ENCODE measurements around the gene KDM4D. TPM values are rescaled to one million over a fixed set of nuclear protein-coding genes. Genes with fewer than 3 reads are reported as not detected.

The KDM4D gene
- total RNA-seq, 1 donor from 2014 or later, result 1.1 TPM

GRCh38 chr11:94934846-94935245 is 38.7 kb upstream of the KDM4D start:
- Mint-ChIP-seq H3K27me3 (ENCODE audit: insufficient read depth) (peaks cover 11% of the 10 kb centered on the region), H3K4me3 (no peak overlapping the region)

GRCh38 chr11:94938095-94939055 is 35.1 kb upstream of the KDM4D start:
- H3K4me1 Mint-ChIP-seq (ENCODE audit: low read depth), result peaks cover 12% of the 10 kb centered on the region

More at GRCh38 chr11:94934846-94935245, 38.7 kb upstream of the KDM4D start:
- intact Hi-C loops (cut with micrococcal nuclease), result no loop called here
- H3K4me1 Mint-ChIP-seq (ENCODE audit: low read depth), result peaks cover 12% of the 10 kb centered on the region
- H3K27ac Mint-ChIP-seq, result no peak overlapping the region
- H3K36me3 Mint-ChIP-seq (ENCODE audit: low read depth), result no peaks in the 10 kb centered on the region
- no peak for DNase-seq (ENCODE audit: low spot score)
- H3K9me3 Mint-ChIP-seq, result peaks cover 4% of the 10 kb centered on the region

GRCh38 chr11:94939346-94939745 is 34.2 kb upstream of the KDM4D start:
- Mint-ChIP-seq H3K36me3 (ENCODE audit: low read depth) (no peaks in the 10 kb centered on the region), H3K4me1 (ENCODE audit: low read depth) (peaks cover 9% of the 10 kb centered on the region), H3K27me3 (ENCODE audit: insufficient read depth) (peaks cover 16% of the 10 kb centered on the region), H3K9me3 (no peaks in the 10 kb centered on the region), H3K27ac (no peak overlapping the region), H3K4me3 (no peak overlapping the region)
- intact Hi-C loops (cut with micrococcal nuclease), result no loop called here
- no peak for DNase-seq (ENCODE audit: low spot score)

More at GRCh38 chr11:94938095-94939055, 35.1 kb upstream of the KDM4D start:
- no peaks in the 10 kb centered on the region for H3K36me3 Mint-ChIP-seq (ENCODE audit: low read depth)
- no peak for DNase-seq (ENCODE audit: low spot score)
- H3K27me3 Mint-ChIP-seq (ENCODE audit: insufficient read depth), result peaks cover 11% of the 10 kb centered on the region
- intact Hi-C loops (cut with micrococcal nuclease), result no loop called here
- no peak overlapping the region for H3K4me3 Mint-ChIP-seq
- H3K27ac Mint-ChIP-seq, result no peak overlapping the region
- no peaks in the 10 kb centered on the region for H3K9me3 Mint-ChIP-seq

GRCh38 chr11:94941131-94941530 is 32.4 kb upstream of the KDM4D start:
- Mint-ChIP-seq H3K4me1 (ENCODE audit: low read depth) (no peaks in the 10 kb centered on the region), H3K27ac (no peak overlapping the region), H3K36me3 (ENCODE audit: low read depth) (no peaks in the 10 kb centered on the region), H3K9me3 (no peaks in the 10 kb centered on the region), H3K27me3 (ENCODE audit: insufficient read depth) (peaks cover 13% of the 10 kb centered on the region), H3K4me3 (no peak overlapping the region)
- DNase-seq (ENCODE audit: low spot score), result no peak
- intact Hi-C loops (cut with micrococcal nuclease), result no loop called here

- no peaks in the 10 kb centered on the region for H3K9me3 Mint-ChIP-seq
- no peaks in the 10 kb centered on the region for H3K36me3 Mint-ChIP-seq (ENCODE audit: low read depth)
- H3K27me3 Mint-ChIP-seq (ENCODE audit: insufficient read depth), result peaks cover 7% of the 10 kb centered on the region
- H3K4me1 Mint-ChIP-seq (ENCODE audit: low read depth), result no peaks in the 10 kb centered on the region
- DNase-seq (ENCODE audit: low spot score), result no peak
- no peak overlapping the region for H3K4me3 Mint-ChIP-seq
- intact Hi-C loops (cut with micrococcal nuclease), result no loop called here
- H3K27ac Mint-ChIP-seq, result no peak overlapping the region
These were observed 26.7 kb upstream of the KDM4D start for GRCh38 chr11:94946812-94947211.

- H3K9me3 Mint-ChIP-seq, result no peaks in the 10 kb centered on the region
- no peak overlapping the region for H3K27ac Mint-ChIP-seq
- intact Hi-C loops (cut with micrococcal nuclease), result no loop called here
- H3K27me3 Mint-ChIP-seq (ENCODE audit: insufficient read depth), result peaks cover 10% of the 10 kb centered on the region
- DNase-seq (ENCODE audit: low spot score), result no peak
- no peaks in the 10 kb centered on the region for H3K36me3 Mint-ChIP-seq (ENCODE audit: low read depth)
- H3K4me3 Mint-ChIP-seq, result no peak overlapping the region
- H3K4me1 Mint-ChIP-seq (ENCODE audit: low read depth), result no peaks in the 10 kb centered on the region
These were observed 25.4 kb upstream of the KDM4D start for GRCh38 chr11:94948070-94948617.

GRCh38 chr11:94954753-94955152 is 18.8 kb upstream of the KDM4D start:
- no peaks in the 10 kb centered on the region for H3K4me1 Mint-ChIP-seq (ENCODE audit: low read depth)
- H3K4me3 Mint-ChIP-seq, result no peak overlapping the region
- H3K9me3 Mint-ChIP-seq, result no peaks in the 10 kb centered on the region
- peaks cover 4% of the 10 kb centered on the region for H3K27me3 Mint-ChIP-seq (ENCODE audit: insufficient read depth)
- H3K36me3 Mint-ChIP-seq (ENCODE audit: low read depth), result peaks cover 2% of the 10 kb centered on the region
- no peak overlapping the region for H3K27ac Mint-ChIP-seq
- intact Hi-C loops (cut with micrococcal nuclease), result no loop called here
- DNase-seq (ENCODE audit: low spot score), result no peak

- DNase-seq (ENCODE audit: low spot score), result no peak
These were observed 16.5 kb upstream of the KDM4D start for GRCh38 chr11:94956963-94957362.

GRCh38 chr11:94958121-94958696 is 15.3 kb upstream of the KDM4D start:
- intact Hi-C loops (cut with micrococcal nuclease), result no loop called here
- Mint-ChIP-seq H3K27me3 (ENCODE audit: insufficient read depth) (no peaks in the 10 kb centered on the region), H3K27ac (no peak overlapping the region), H3K4me1 (ENCODE audit: low read depth) (no peaks in the 10 kb centered on the region), H3K4me3 (no peak overlapping the region), H3K36me3 (ENCODE audit: low read depth) (peaks cover 14% of the 10 kb centered on the region), H3K9me3 (no peaks in the 10 kb centered on the region)
- DNase-seq (ENCODE audit: low spot score), result no peak

More at GRCh38 chr11:94956963-94957362, 16.5 kb upstream of the KDM4D start:
- Mint-ChIP-seq H3K27ac (no peak overlapping the region), H3K36me3 (ENCODE audit: low read depth) (peaks cover 7% of the 10 kb centered on the region), H3K4me3 (no peak overlapping the region), H3K27me3 (ENCODE audit: insufficient read depth) (peaks cover 2% of the 10 kb centered on the region), H3K9me3 (no peaks in the 10 kb centered on the region), H3K4me1 (ENCODE audit: low read depth) (no peaks in the 10 kb centered on the region)
- intact Hi-C loops (cut with micrococcal nuclease), result no loop called here

GRCh38 chr11:94959179-94959578 is 14.3 kb upstream of the KDM4D start:
- no peaks in the 10 kb centered on the region for H3K27me3 Mint-ChIP-seq (ENCODE audit: insufficient read depth)
- H3K9me3 Mint-ChIP-seq, result no peaks in the 10 kb centered on the region
- H3K4me1 Mint-ChIP-seq (ENCODE audit: low read depth), result no peaks in the 10 kb centered on the region
- intact Hi-C loops (cut with micrococcal nuclease), result no loop called here
- no peak overlapping the region for H3K27ac Mint-ChIP-seq
- peaks cover 20% of the 10 kb centered on the region for H3K36me3 Mint-ChIP-seq (ENCODE audit: low read depth)
- H3K4me3 Mint-ChIP-seq, result no peak overlapping the region
- DNase-seq (ENCODE audit: low spot score), result no peak

- peaks cover 31% of the 10 kb centered on the region for H3K36me3 Mint-ChIP-seq (ENCODE audit: low read depth)
- no peaks in the 10 kb centered on the region for H3K9me3 Mint-ChIP-seq
- intact Hi-C loops (cut with micrococcal nuclease), result loop anchor here (10.0 kb wide), 1 partner anchor 336 kb away; no protein-coding TSS in a partner anchor
- no peak overlapping the region for H3K27ac Mint-ChIP-seq
- no peaks in the 10 kb centered on the region for H3K27me3 Mint-ChIP-seq (ENCODE audit: insufficient read depth)
- DNase-seq (ENCODE audit: low spot score), result no peak
- no peak overlapping the region for H3K4me3 Mint-ChIP-seq
- no peaks in the 10 kb centered on the region for H3K4me1 Mint-ChIP-seq (ENCODE audit: low read depth)
These were observed 13.0 kb upstream of the KDM4D start for GRCh38 chr11:94960488-94960887.

- no peaks in the 10 kb centered on the region for H3K4me1 Mint-ChIP-seq (ENCODE audit: low read depth)
- H3K36me3 Mint-ChIP-seq (ENCODE audit: low read depth), result peaks cover 38% of the 10 kb centered on the region
- no peaks in the 10 kb centered on the region for H3K9me3 Mint-ChIP-seq
- H3K4me3 Mint-ChIP-seq, result no peak overlapping the region
- no peak overlapping the region for H3K27ac Mint-ChIP-seq
- DNase-seq (ENCODE audit: low spot score), result no peak
- H3K27me3 Mint-ChIP-seq (ENCODE audit: insufficient read depth), result no peaks in the 10 kb centered on the region
- intact Hi-C loops (cut with micrococcal nuclease), result loop anchor here (10.0 kb wide), 1 partner anchor 336 kb away; no protein-coding TSS in a partner anchor
These were observed 12.3 kb upstream of the KDM4D start for GRCh38 chr11:94961255-94961654.

- peaks cover 57% of the 10 kb centered on the region for H3K36me3 Mint-ChIP-seq (ENCODE audit: low read depth)
These were observed 8.6 kb upstream of the KDM4D start for GRCh38 chr11:94964934-94965333.

More at GRCh38 chr11:94964934-94965333, 8.6 kb upstream of the KDM4D start:
- Mint-ChIP-seq H3K27me3 (ENCODE audit: insufficient read depth) (no peaks in the 10 kb centered on the region), H3K4me3 (no peak overlapping the region), H3K4me1 (ENCODE audit: low read depth) (peaks cover 14% of the 10 kb centered on the region), H3K27ac (no peak overlapping the region), H3K9me3 (no peaks in the 10 kb centered on the region)
- DNase-seq (ENCODE audit: low spot score), result no peak
- intact Hi-C loops (cut with micrococcal nuclease), result loop anchor here (10.0 kb wide), 1 partner anchor 340 kb away; no protein-coding TSS in a partner anchor
